SK-N-SH treated with all-trans-retinoic acid at 6 μM for 48 hours (cell line): ENCODE results near the gene POLDIP2.

Experiments used
- ARNTL ChIP-seq: fragments of 450-650 bp; formaldehyde crosslinking; IDR thresholded peaks from 2 replicates; pipeline ENCODE4 v1.5.0; 2020; ENCODE audit warnings: low read depth, mild to moderate bottlenecking, moderate library complexity, borderline replicate concordance
- BACH2 ChIP-seq: fragments of 250-450 bp; sonication (Bioruptor Pico); IDR thresholded peaks from 2 replicates; pipeline ENCODE4 v1.9.0; 2021; ENCODE audit warnings: mild to moderate bottlenecking, borderline replicate concordance
- ESRRG ChIP-seq: fragments of 250-450 bp; sonication (Bioruptor Pico); IDR thresholded peaks from 2 replicates; pipeline ENCODE4 v1.6.1; 2021; ENCODE audit warnings: mild to moderate bottlenecking
- OSR1 ChIP-seq: fragments of 250-450 bp; sonication (Bioruptor Pico); IDR thresholded peaks from 2 replicates; pipeline ENCODE4 v1.8.0; 2022; ENCODE audit warnings: moderate library complexity, mild to moderate bottlenecking, inconsistent platforms
- PPARA ChIP-seq: fragments of 250-450 bp; sonication (Bioruptor Pico); IDR thresholded peaks from 2 replicates; pipeline ENCODE4 v1.5.0; 2020; ENCODE audit warnings: mild to moderate bottlenecking, borderline replicate concordance
- RARB ChIP-seq: fragments of 250-450 bp; sonication (Bioruptor Pico); IDR thresholded peaks from 2 replicates; pipeline ENCODE4 v1.8.0; 2021; ENCODE audit warnings: mild to moderate bottlenecking, moderate library complexity
- TCF4 ChIP-seq: fragments of 250-450 bp; sonication (Bioruptor Pico); IDR thresholded peaks from 2 replicates; pipeline ENCODE4 v1.8.0; 2021; ENCODE audit warnings: mild to moderate bottlenecking, moderate library complexity, borderline replicate concordance
- ZFP30 ChIP-seq: fragments of 450-650 bp; formaldehyde crosslinking; IDR thresholded peaks from 2 replicates; pipeline ENCODE4 v1.5.0; 2022; ENCODE audit warnings: mild to moderate bottlenecking, moderate library complexity
- ZNF70 ChIP-seq: fragments of 450-650 bp; formaldehyde crosslinking; IDR thresholded peaks from 2 replicates; pipeline ENCODE4 v1.5.0; 2020; ENCODE audit warnings: mild to moderate bottlenecking, moderate library complexity
- TF ChIP-seq, protein P1 (sequence below): fragments of 250-450 bp; sonication (Bioruptor Pico); IDR thresholded peaks from 2 replicates; pipeline ENCODE4 v1.8.0; 2020; ENCODE audit warnings: mild to moderate bottlenecking, moderate library complexity, borderline replicate concordance

DNA sequence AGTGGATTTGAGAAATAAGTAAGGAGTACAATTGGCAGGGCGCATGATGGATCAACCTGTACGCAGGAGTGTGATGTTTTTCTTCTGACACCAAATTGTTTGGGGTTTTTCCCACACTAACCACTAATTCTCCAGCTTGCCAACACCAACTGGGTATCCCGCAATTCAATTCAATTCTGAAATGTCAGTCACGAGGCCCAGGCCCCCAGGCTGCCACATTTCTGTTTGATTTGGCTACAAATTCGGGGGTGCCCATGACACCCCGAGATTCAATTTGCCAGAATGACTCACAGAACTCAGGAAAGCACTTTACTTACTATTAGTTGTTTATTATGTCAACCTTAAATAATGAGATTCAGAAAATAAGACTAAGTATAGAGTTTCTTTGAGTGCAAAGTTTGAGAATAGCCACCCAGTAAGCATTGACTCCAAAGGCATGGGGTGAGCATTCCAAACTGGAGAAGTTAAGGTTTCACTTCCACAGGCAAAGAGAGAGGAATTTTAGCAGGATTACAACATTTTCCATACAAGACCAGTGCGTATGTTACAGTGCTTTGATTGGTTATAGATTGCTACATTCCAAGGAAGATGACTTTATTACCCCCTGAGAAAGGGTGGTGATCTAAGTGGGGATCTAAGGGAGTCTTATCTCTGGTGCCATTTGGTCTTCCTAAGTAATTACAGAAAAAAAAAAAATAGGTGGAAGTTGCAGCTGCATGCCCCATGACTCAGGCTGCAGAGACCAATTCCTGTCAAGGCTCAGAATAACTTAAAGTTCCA, 37.2 kb upstream of the POLDIP2 start:
- TF ChIP-seq, protein P1, sequence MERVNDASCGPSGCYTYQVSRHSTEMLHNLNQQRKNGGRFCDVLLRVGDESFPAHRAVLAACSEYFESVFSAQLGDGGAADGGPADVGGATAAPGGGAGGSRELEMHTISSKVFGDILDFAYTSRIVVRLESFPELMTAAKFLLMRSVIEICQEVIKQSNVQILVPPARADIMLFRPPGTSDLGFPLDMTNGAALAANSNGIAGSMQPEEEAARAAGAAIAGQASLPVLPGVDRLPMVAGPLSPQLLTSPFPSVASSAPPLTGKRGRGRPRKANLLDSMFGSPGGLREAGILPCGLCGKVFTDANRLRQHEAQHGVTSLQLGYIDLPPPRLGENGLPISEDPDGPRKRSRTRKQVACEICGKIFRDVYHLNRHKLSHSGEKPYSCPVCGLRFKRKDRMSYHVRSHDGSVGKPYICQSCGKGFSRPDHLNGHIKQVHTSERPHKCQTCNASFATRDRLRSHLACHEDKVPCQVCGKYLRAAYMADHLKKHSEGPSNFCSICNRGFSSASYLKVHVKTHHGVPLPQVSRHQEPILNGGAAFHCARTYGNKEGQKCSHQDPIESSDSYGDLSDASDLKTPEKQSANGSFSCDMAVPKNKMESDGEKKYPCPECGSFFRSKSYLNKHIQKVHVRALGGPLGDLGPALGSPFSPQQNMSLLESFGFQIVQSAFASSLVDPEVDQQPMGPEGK, result no peak
- TF ChIP-seq ZNF70 (CRISPR knock-in tag) (no peak), PPARA (CRISPR knock-in tag) (no peak), OSR1 (no peak), ZFP30 (CRISPR knock-in tag) (no peak), RARB (CRISPR knock-in tag) (no peak), TCF4 (CRISPR knock-in tag) (no peak), BACH2 (no peak), ARNTL (CRISPR knock-in tag) (no peak), ESRRG (no peak)
